Activated T-helper 17 cell treated with anti-CD3 and anti-CD28 coated beads, Interleukin-2, amount 50 U/mL, for 72 hours (primary cell): ENCODE measurements around the gene SCTR. TPM values are rescaled to one million over a fixed set of nuclear protein-coding genes. Genes with fewer than 3 reads are reported as not detected.

Source experiments
- ATAC-seq: fragments of 150-1000 bp; cut with Tn5 transposase; replicated peaks from 2 replicates; pipeline ENCODE4 v1.10.0; 2021; ENCODE audit warnings: mild to moderate bottlenecking, moderate library complexity
- H3K27ac Mint-ChIP-seq: one replicate; pipeline ENCODE4 v1.8.0; 2022; ENCODE audit warnings: mixed read lengths
- H3K27me3 Mint-ChIP-seq: one replicate; pipeline ENCODE4 v1.8.0; 2022; ENCODE audit warnings: mixed read lengths
- H3K36me3 Mint-ChIP-seq: one replicate; pipeline ENCODE4 v1.8.0; 2022; ENCODE audit warnings: low read depth, mild to moderate bottlenecking, mixed read lengths
- H3K4me1 Mint-ChIP-seq: one replicate; pipeline ENCODE4 v1.8.0; 2022; ENCODE audit warnings: mixed read lengths
- H3K4me3 Mint-ChIP-seq: one replicate; pipeline ENCODE4 v1.8.0; 2022; ENCODE audit warnings: mild to moderate bottlenecking, mixed read lengths
- H3K9me3 Mint-ChIP-seq: one replicate; pipeline ENCODE4 v1.8.0; 2022; ENCODE audit warnings: mixed read lengths
- total RNA-seq, 2 donors: library from RNA; stranded (reverse); gene quantifications; one replicate each; pipeline ENCODE4 v1.2.3, GENCODE V29; 2022

Gene SCTR
- total RNA-seq, 2 donors from 2014 or later: not detected

- H3K9me3 Mint-ChIP-seq: no peaks in the 10 kb centered on the region
- peaks cover 19% of the 10 kb centered on the region for H3K27me3 Mint-ChIP-seq
- H3K36me3 Mint-ChIP-seq: no peaks in the 10 kb centered on the region
- no peaks in the 10 kb centered on the region for H3K4me1 Mint-ChIP-seq
- no peak overlapping the region for H3K4me3 Mint-ChIP-seq
- no peak for ATAC-seq
- no peak overlapping the region for H3K27ac Mint-ChIP-seq
Measured at GRCh38 chr2:119486886-119487285, 37.4 kb downstream of the SCTR start.

GRCh38 chr2:119486196-119486827 lies 38.0 kb downstream of the SCTR start:
- no peak overlapping the region for H3K27ac Mint-ChIP-seq

GRCh38 chr2:119485336-119486110 lies 38.8 kb downstream of the SCTR start:
- Mint-ChIP-seq H3K27me3 (peaks cover 19% of the 10 kb centered on the region), H3K27ac (no peak overlapping the region), H3K4me3 (no peak overlapping the region), H3K36me3 (no peaks in the 10 kb centered on the region), H3K9me3 (no peaks in the 10 kb centered on the region), H3K4me1 (no peaks in the 10 kb centered on the region)
- ATAC-seq: no peak

More at GRCh38 chr2:119486196-119486827, 38.0 kb downstream of the SCTR start:
- no peaks in the 10 kb centered on the region for H3K36me3 Mint-ChIP-seq
- ATAC-seq: no peak
- H3K4me3 Mint-ChIP-seq: no peak overlapping the region
- no peaks in the 10 kb centered on the region for H3K9me3 Mint-ChIP-seq
- H3K27me3 Mint-ChIP-seq: peaks cover 19% of the 10 kb centered on the region
- no peaks in the 10 kb centered on the region for H3K4me1 Mint-ChIP-seq

- no peak overlapping the region for H3K27ac Mint-ChIP-seq
- H3K4me3 Mint-ChIP-seq: no peak overlapping the region
- H3K36me3 Mint-ChIP-seq: no peaks in the 10 kb centered on the region
Measured at GRCh38 chr2:119484834-119485233, 39.4 kb downstream of the SCTR start.

GRCh38 chr2:119483896-119484718 lies 40.2 kb downstream of the SCTR start:
- no peak for ATAC-seq
- Mint-ChIP-seq H3K27ac (no peak overlapping the region), H3K36me3 (no peaks in the 10 kb centered on the region), H3K27me3 (peaks cover 14% of the 10 kb centered on the region), H3K4me3 (no peak overlapping the region), H3K9me3 (no peaks in the 10 kb centered on the region), H3K4me1 (no peaks in the 10 kb centered on the region)

More at GRCh38 chr2:119484834-119485233, 39.4 kb downstream of the SCTR start:
- Mint-ChIP-seq H3K4me1 (no peaks in the 10 kb centered on the region), H3K27me3 (peaks cover 19% of the 10 kb centered on the region), H3K9me3 (no peaks in the 10 kb centered on the region)
- no peak for ATAC-seq

GRCh38 chr2:119483395-119483753 lies 40.9 kb downstream of the SCTR start:
- no peaks in the 10 kb centered on the region for H3K9me3 Mint-ChIP-seq
- H3K36me3 Mint-ChIP-seq: no peaks in the 10 kb centered on the region
- H3K27ac Mint-ChIP-seq: no peak overlapping the region
- H3K27me3 Mint-ChIP-seq: peaks cover 14% of the 10 kb centered on the region
- no peak for ATAC-seq
- H3K4me3 Mint-ChIP-seq: no peak overlapping the region
- no peaks in the 10 kb centered on the region for H3K4me1 Mint-ChIP-seq

- Mint-ChIP-seq H3K36me3 (no peaks in the 10 kb centered on the region), H3K4me1 (no peaks in the 10 kb centered on the region), H3K9me3 (no peaks in the 10 kb centered on the region), H3K4me3 (no peak overlapping the region), H3K27ac (no peak overlapping the region), H3K27me3 (peaks cover 17% of the 10 kb centered on the region)
- ATAC-seq: no peak
Measured at GRCh38 chr2:119482481-119483394, 41.5 kb downstream of the SCTR start.

- H3K27me3 Mint-ChIP-seq: peaks cover 16% of the 10 kb centered on the region
- no peak for ATAC-seq
- no peaks in the 10 kb centered on the region for H3K36me3 Mint-ChIP-seq
Measured at GRCh38 chr2:119481501-119482455, 42.5 kb downstream of the SCTR start.

GRCh38 chr2:119480718-119481142 lies 43.6 kb downstream of the SCTR start:
- peaks cover 14% of the 10 kb centered on the region for H3K27me3 Mint-ChIP-seq
- no peak overlapping the region for H3K27ac Mint-ChIP-seq
- H3K36me3 Mint-ChIP-seq: no peaks in the 10 kb centered on the region
- no peaks in the 10 kb centered on the region for H3K4me1 Mint-ChIP-seq
- no peaks in the 10 kb centered on the region for H3K9me3 Mint-ChIP-seq
- ATAC-seq: no peak
- no peak overlapping the region for H3K4me3 Mint-ChIP-seq

More at GRCh38 chr2:119481501-119482455, 42.5 kb downstream of the SCTR start:
- H3K9me3 Mint-ChIP-seq: no peaks in the 10 kb centered on the region
- H3K4me1 Mint-ChIP-seq: no peaks in the 10 kb centered on the region
- H3K4me3 Mint-ChIP-seq: no peak overlapping the region
- no peak overlapping the region for H3K27ac Mint-ChIP-seq

GRCh38 chr2:119480184-119480583 lies 44.1 kb downstream of the SCTR start:
- H3K4me1 Mint-ChIP-seq: no peaks in the 10 kb centered on the region
- H3K4me3 Mint-ChIP-seq: no peak overlapping the region
- ATAC-seq: no peak
- no peak overlapping the region for H3K27ac Mint-ChIP-seq
- H3K9me3 Mint-ChIP-seq: no peaks in the 10 kb centered on the region
- H3K27me3 Mint-ChIP-seq: peaks cover 12% of the 10 kb centered on the region
- no peaks in the 10 kb centered on the region for H3K36me3 Mint-ChIP-seq

GRCh38 chr2:119478978-119479295 lies 45.3 kb downstream of the SCTR start:
- Mint-ChIP-seq H3K4me3 (no peak overlapping the region), H3K9me3 (no peaks in the 10 kb centered on the region), H3K36me3 (no peaks in the 10 kb centered on the region), H3K4me1 (no peaks in the 10 kb centered on the region), H3K27me3 (peaks cover 8% of the 10 kb centered on the region), H3K27ac (no peak overlapping the region)
- ATAC-seq: no peak

- no peaks in the 10 kb centered on the region for H3K4me1 Mint-ChIP-seq
- H3K4me3 Mint-ChIP-seq: no peak overlapping the region
- no peak overlapping the region for H3K27ac Mint-ChIP-seq
- no peaks in the 10 kb centered on the region for H3K36me3 Mint-ChIP-seq
- H3K9me3 Mint-ChIP-seq: no peaks in the 10 kb centered on the region
- ATAC-seq: no peak
- H3K27me3 Mint-ChIP-seq: peaks cover 7% of the 10 kb centered on the region
Measured at GRCh38 chr2:119478188-119478977, 45.9 kb downstream of the SCTR start.
